Left ventricle myocardium superior (tissue), 1 donor: ENCODE data around the gene EML6. TPM values are rescaled to one million over a fixed set of nuclear protein-coding genes. Genes with fewer than 3 reads are reported as not detected.

ENCODE experiments used
- ATAC-seq: fragments of 200-7000 bp; cut with Tn5 transposase; one replicate; pipeline ENCODE4 v1.9.1; 2020; ENCODE audit warnings: mild to moderate bottlenecking, moderate library complexity
- DNase-seq: peaks from one replicate; pipeline ENCODE4 v3.0.0-alpha.2; 2020
- intact Hi-C: fragments of 100-400 bp; cut with micrococcal nuclease; formaldehyde crosslinking; loops from one replicate; pipeline ENCODE4 v1.11.0; 2022
- total RNA-seq: library from RNA; stranded (reverse); fragmentation: NEBNext Ultra II Directional; extraction: Animal tissue kit (Norgen Biotek cat#: 25700); gene quantifications from one replicate; pipeline ENCODE4 v1.2.1, GENCODE V29; 2021
- donor health status: DM: no; HTN: yes; CAD: no; lungs with severe emphysema.

EML6 gene
- total RNA-seq, 1 donor from 2014 or later, result 0.59 TPM

DNA sequence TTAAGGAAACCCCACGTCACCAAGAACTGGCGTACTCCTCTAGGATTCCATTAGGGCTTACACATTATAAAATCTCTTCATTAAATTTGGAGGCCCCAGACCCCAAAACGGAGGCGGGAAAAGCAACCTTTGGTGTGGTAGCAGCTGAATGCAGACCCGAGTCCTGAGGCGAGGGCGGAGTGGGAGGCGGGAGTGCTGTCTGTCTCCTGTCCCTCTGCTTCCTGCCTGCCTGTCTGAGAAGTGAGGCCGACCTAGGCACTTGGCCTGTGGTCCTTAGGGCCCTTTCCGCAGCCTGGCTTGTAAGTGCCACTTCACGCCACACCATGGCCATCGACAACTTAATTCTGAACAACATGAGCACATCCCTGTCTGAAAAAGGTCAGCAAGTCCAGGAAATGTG, 224.7 kb downstream of the EML6 start:
- no peak for DNase-seq
- ATAC-seq, result no peak
- intact Hi-C loops, result no loop called here

DNA sequence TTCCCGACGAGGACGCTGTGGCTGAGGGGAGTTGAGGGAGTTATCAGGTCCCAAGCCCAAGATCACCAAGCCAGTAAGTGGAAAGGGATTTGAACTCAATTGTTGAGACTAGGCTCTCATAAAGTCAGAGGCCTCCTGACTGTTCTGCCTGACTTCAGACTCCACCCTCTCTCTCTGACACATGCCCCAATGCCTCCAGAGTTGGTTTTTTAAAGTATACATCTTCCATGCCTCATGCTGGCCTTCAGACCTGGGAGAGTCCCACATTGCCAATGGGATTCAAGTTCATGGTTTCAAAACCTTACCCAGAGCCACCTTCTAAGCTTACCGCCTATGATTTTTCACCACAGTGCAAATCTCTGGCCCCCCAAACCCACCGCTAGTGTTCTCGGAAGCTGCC, 226.0 kb downstream of the EML6 start:
- ATAC-seq (no peak), DNase-seq (no peak)
- intact Hi-C loops, result no loop called here

DNA sequence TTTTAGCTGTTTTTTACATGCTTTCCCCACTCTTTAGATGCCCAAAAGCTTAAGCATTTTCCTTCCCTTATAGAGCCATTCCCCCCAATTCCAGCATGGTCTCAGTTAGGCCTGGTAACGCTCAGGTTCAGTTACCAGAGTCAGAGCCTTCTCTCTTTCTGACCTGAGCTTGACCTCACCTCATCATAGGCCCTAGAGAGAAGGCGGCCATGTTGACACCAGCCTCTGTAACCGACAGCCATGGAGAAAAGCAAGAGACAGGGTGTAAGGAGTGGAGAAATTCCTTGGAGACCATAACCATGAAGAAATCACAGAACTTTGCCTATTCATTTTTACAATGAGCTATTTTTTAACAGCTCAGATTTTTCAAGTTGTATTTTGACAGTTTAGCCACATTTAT, 227.3 kb downstream of the EML6 start:
- no peak for DNase-seq
- intact Hi-C loops, result no loop called here

DNA sequence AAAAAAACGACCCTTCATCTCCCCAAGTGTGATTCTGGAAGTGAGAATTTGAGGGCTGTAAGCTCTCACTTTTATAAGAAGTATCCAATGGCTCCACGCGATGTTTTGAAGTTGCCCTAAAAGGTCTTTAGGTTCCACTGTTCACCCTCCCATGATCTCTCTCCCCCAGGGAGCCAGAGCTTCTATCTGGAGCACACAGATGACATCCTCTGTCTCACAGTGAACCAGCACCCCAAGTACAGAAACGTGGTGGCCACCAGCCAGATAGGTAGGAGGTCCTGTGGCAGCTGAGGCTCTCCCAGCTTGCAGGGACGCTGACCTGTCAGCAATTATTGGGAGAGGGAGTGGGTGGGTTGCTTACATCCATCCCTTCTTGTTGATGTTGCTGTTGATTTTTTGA, 229.0 kb downstream of the EML6 start:
- ATAC-seq, result no peak
- no peak for DNase-seq
- intact Hi-C loops, result no loop called here

More for the DNA sequence above, 227.3 kb downstream of the EML6 start:
- no peak for ATAC-seq

DNA sequence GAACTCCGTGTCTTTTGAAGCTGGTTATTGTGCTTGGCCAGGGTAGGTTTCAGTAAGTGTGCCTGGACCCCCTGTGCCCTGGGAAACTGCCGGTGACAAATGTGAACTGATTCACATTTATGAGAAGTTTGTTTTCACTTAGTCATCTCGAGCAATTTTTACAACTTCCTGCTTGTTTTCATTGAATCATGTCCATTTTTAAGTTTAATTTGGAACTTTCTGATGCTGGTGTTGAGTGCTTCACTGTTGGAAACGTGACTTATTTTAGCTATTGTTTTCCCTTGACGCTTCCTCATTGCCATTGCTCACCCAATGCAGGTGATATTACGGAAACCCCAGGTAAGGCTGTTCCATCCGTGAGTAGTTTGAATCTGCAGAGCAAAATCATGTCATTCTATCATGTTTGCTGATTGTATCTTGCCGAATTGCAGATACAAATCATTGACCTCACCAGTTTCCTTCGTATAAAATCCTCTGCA, 229.6 kb downstream of the EML6 start:
- intact Hi-C loops, result no loop called here
- no peak for ATAC-seq
- no peak for DNase-seq

DNA sequence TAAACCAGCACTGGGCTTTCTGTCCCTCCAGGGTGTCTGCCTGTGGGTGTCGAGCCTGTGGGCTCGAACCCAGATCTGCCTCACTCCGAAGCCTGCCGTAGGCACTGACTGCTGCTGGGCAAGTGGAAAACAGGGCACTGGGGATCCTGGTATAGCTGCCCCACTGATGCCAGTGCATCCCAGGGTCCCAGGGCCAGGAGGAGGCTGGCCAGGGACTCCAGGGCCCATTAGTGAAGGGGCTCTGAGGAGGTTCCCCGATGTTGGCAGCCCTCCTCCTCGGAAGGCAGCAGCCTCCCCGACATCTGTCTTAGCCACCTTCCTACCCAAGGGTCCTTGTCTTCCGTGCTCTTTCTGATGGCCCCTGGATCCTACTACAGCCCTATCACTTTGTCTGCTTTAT, 230.7 kb downstream of the EML6 start:
- ATAC-seq (no peak), DNase-seq (no peak)
- intact Hi-C loops, result no loop called here

DNA sequence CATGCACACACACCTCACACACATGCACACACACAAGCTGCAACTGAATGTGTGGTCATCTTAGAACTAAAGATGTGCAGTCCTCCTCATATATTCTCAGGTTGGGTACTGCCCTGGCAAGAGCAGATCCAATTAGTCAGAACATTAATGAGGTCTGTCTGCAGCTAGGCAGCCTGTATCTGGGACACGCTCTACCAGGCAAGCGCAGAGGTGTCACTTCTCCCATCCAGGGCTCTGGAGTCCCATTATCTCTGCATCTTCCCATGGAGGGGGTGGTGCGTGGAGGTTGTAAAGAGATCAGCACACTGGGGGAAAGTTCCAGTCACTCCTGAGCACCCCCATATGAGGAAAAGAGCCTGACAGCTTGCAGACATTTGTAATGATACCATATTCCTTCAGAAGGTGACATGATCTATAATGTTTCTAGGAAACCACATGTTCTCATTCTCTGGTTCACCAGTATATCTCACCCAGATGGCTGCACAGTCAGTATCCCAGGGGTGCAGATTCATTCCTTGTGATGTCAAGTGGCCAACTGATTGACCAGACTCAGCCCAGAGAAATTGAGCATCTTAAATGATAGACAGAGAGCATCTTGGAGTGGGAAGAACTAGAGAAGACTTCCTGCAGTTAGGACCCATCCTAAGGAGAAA, 231.4 kb downstream of the EML6 start:
- no peak for DNase-seq
- ATAC-seq, result no peak
- intact Hi-C loops, result no loop called here

DNA sequence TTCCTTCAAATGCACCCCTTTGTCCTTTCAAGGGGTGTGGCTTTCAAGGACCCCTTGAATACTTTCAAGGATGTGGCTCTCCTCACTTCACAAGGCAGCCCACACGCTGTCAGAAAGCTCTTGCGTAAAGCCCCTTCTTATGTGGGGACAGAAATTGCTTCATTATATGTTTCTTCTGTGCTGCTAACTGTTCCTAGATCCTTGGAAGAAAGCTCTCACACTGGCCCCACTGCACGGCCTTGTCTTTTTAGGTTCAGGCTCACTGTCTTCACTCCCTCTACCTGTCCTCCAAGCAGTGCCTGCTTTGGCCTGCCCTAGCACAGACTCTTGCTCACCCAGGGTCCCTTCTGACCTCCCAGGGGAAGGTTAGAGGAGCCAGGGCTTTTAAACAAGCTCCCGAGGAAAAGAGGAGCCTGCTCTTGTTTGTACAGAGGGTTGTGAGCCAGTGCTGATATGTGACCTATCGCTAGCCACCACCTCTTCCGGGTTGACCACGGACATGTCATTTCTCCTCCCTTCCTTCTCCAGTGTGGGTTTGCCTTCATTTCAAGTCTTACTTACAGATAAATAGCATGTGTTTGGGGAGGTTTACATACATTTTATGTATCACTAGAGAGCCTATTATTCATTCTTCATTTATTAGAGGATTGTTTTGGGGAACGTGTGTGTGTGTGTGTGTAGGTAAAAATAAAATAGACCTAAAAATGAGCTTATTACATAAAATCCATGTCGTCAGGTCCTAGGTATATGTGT, 232.1 kb downstream of the EML6 start:
- intact Hi-C loops, result no loop called here
- ATAC-seq (no peak), DNase-seq (no peak)

DNA sequence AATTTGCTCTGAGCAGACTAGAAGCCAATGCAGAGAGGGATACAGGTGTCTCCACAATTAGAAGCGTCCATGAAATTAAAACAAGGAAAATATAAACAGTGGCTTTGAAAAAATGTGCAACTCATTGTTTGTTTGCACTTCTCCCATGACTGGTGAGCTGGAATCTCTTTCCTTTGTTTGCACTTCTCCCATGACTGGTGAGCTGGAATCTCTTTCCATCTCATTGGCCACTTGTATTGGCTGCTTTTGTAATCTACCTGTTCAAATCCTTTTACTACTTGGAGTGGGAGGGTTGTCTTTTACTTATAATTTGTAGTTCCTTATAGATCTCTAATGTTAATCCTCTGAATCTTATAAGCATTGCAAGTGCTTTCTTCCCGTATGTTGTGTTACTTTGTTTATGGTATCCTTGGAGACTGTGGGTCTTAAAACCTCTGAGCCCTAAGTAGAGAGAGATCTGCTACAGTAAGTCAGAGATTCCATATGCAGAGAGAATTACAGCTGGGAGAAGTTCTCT, 232.7 kb downstream of the EML6 start:
- no peak for ATAC-seq
- no peak for DNase-seq
- intact Hi-C loops, result no loop called here

DNA sequence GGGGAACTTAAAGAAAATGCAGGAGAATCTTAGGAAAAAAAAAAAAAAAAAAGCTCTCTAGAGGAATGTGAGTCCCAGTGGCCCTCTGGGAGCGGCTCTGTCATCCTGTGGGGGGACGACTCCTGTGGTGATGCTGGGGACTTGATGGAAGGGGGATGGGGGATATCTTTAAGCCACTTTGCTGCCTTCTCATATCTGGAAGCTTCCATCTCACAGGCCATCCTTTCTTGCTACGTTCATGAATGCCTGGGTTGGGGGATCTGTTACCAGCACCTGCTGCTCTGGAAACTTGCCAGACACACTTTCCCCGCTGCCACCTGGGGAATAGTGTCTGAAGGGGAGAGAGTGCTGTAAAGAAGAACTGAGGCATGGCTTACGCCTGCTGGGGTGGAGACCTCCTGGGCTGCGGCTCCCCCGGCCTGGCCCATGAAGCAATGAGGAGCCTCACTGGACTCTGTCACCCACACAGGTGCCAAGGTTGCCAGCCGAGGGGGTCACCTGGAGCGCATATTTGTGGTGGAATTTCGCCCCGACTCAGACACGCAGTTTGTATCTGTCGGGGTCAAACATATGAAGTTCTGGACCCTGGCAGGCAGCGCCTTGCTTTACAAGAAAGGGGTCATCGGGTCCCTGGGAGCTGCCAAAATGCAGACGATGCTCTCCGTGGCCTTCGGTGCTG, 234.0 kb downstream of the EML6 start:
- ATAC-seq, result no peak
- intact Hi-C loops, result no loop called here
- DNase-seq, result no peak

DNA sequence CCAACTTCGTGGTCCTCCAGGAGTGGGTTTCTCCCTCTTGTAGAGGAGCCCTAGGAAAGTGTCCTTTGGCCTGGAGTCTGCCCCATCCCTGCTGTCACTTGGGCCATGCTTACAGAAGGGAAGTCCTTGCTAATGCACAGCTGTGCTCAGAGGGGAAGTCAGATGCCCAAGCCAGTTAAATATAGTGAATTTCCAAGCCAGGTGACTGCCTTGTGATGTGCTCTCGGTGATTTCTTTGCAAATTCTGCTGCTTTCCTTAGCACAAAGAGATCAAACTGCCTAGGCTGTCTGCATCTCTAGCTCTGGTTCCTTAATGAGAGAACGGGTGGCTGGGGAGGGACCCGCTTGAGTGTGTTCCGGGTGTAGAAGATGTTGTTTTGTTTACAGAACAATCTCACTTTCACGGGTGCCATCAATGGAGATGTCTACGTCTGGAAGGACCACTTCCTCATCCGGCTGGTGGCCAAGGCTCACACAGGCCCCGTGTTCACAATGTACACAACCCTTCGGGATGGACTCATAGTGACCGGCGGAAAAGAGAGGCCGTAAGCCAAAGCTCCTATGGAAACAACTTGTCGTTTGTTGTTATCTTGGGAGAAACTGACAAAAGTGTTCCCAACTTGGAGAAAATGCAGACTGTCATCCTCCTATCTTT, 235.4 kb downstream of the EML6 start:
- ATAC-seq (no peak), DNase-seq (no peak)

DNA sequence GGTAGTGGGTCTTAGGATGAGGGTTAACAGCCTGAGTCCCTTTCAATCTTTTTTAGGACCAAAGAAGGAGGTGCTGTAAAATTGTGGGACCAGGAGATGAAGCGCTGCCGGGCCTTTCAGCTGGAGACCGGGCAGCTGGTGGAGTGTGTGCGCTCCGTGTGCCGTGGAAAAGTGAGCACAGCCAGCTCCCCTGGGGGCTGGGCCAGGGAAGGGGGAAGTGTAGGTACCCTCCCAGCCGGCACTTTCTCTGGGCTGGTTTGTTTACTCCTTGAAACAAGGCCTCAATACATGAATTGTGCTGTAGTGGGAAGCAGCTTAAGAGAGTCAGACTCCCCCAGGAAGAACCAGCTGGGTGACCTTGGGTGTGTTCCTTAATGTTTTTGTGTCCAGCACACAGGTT, 236.7 kb downstream of the EML6 start:
- no peak for ATAC-seq
- no peak for DNase-seq
- intact Hi-C loops, result no loop called here

More for the DNA sequence above, 235.4 kb downstream of the EML6 start:
- intact Hi-C loops, result no loop called here

DNA sequence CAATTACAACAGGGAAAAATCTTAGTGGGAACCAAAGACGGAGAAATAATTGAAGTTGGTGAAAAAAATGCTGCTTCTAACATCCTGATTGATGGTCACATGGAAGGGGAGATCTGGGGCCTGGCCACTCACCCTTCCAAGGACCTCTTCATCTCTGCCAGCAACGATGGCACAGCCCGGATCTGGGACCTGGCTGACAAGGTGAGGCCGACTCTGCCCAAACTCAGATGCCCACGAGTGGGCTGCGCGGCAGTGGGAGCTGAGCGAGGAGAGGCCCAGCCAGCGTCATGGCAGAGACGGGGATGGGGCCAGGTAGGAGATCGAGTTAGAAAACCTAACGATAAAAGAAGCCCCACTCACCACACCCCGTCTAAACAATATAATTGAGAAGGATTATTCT, 239.0 kb downstream of the EML6 start:
- no peak for DNase-seq
- intact Hi-C loops, result no loop called here
- ATAC-seq, result no peak

DNA sequence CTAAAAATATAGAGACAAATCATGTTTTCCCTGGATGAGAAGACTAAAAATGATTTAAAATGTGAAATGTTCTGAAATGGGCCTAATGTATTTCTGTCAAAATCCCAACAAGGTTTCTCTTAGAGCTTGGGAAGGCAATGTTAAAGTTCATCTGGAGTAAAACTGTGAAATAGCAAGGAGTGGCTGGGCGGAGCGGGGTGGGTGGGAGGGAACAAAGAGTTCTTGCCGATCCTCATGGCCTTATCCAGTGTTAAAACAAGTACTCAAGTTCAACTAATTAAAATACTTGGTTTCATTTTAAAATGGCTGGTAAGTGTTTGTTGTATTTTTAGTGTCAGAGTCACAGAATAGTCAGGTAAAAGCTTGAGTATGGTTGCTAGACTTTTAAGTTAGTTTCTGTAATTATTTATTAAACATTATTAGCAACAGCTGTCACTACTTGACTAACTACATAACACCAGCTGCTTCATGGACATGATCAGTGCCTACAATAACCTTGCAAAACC, 239.5 kb downstream of the EML6 start:
- intact Hi-C loops, result no loop called here
- ATAC-seq, result no peak
- DNase-seq, result no peak

DNA sequence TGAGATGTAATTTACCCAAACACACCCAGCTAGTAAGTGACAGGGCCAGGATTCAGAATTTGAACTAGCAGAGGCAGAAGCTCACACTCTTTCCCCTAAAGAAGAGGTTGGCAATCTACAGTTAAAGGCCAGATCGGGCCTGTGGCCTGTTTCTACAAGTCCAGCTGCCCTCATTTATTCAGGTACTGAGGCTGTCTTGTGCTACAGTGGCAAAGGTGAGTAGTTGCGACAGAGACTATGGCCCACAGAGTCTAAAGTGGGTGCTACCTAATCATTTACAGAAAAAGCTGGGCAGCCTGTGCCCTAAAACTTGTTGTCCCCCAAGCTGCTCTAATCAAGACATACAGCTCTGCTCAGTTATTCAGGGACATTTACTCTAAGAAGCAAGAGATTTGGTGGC, 240.0 kb downstream of the EML6 start:
- intact Hi-C loops, result no loop called here
- ATAC-seq (no peak), DNase-seq (no peak)

DNA sequence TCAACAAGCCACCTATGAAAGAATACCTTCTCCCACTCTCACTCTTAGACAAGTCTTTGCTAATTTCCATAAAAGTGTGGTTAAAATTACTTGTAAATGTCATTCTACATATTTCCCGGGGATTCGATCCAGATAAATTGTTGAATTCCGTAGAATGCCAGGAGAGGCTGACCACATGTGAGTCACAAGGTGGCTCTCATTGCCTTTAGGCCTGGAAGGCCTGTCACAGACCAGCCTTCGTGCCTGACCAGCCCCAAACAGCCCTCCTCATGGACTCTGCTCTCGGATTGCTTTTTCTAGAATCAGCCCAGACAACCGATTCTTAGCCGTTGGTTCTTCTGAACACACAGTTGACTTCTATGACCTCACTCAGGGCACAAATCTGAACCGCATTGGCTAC, 240.8 kb downstream of the EML6 start:
- intact Hi-C loops, result no loop called here
- ATAC-seq (no peak), DNase-seq (no peak)

DNA sequence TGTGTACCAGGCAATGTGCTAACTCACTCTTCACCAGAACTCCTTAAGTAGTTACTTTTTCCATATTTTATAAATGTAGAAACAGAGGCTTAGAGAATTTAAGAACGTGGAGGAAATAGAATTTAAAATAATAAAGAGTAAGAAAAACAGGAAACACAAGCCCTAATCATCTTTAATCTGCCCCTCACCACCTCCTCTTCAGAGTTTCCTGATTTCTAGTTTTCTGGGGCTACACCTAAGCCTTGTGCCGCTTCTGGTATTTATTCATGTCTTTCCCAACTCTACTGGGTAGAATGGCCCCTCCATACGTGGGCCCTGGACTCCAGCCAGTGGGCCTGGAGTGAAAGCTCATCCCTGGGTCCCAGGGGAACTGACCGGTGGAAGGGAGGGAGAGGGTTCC, 241.4 kb downstream of the EML6 start:
- DNase-seq (no peak), ATAC-seq (no peak)
- intact Hi-C loops, result no loop called here

DNA sequence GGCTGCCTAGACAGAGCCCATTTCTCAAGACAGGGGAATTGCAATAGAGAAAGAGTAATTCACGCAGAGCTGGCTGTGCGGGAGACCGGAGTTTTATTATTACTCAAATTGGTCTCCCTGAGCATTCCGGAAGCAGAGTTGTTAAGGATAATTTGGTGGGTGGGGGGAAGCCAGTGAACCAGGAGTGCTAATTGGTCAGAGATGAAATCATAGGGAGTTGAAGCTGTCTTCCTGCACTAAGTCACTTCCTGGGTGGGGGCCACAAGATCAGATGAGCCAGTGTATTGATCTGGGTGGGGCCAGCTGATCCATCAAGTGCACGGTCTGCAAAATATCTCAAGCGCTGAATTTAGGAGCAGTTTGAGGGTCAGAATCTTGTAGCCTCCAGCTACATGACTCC, 242.0 kb downstream of the EML6 start:
- intact Hi-C loops, result no loop called here
- ATAC-seq (no peak), DNase-seq (no peak)

DNA sequence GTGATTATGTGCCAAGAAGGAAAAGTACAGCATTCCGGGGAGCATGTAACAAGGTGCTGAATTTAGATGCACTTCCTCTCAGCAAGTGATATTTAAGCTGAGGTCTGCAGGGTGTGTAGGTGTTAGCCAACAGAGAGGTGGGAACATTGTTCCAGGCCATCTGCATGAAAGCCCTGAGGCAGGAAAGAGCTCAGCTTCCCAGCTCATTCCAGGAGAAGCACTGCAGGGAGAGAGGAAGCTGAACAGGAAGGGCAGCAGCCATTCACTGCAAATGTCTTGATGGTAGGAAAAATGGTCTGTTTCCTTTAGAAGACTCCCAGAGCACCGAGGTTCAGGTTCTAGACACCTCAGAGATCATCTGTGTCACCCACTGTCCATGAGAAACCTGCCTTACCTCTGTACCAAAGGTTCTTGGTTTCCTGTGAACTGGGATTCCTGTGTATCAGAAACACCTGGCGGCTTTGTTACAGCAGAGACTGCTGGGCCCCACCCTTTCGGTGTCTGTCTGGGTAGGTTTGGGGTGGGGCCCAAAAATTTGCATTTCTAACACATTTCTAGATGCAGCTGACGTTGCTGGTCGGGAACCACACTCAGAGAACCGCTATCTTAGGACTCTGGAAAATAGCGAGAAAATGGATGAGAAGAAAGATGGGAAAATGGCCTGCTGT, 242.8 kb downstream of the EML6 start:
- ATAC-seq, result peak; percentile 21
- DNase-seq, result no peak
- intact Hi-C loops, result no loop called here
